ENCODE data around the gene MBNL1.

- TF ChIP-seq CTCF (IDR thresholded peaks at IDR 0.05) (no peak), ZFX (IDR thresholded peaks at IDR 0.05; ENCODE audit: borderline replicate concordance) (no peak)
Observed at GRCh38 chr3:152333928-152334327, 65.2 kb downstream of the MBNL1 start.
